Keratinocyte (primary cell): ENCODE results near the gene CEP63. TPM values are rescaled to one million over a fixed set of nuclear protein-coding genes. Genes with fewer than 3 reads are reported as not detected.

Source experiments
- DNase-seq: peaks from one replicate; pipeline ENCODE4 v3.0.0-alpha.2; 2011; ENCODE audit warnings: low read depth, missing footprints, low spot score
- FAIRE-seq: peaks from 2 replicates; lab custom pipeline; 2011; peaks lifted over from hg19 to GRCh38; lab: Jason Lieb, UNC
- H2AFZ ChIP-seq: 2 replicates; pipeline ENCODE4 v1.6.0; 2012; ENCODE audit warnings: low read length, control low read depth, inconsistent platforms; ENCODE audit not compliant: control insufficient read depth
- H3K27ac ChIP-seq: 2 replicates; pipeline ENCODE4 v1.5.1; 2011; ENCODE audit warnings: low read length; ENCODE audit not compliant: control insufficient read depth, insufficient read depth
- H3K27me3 ChIP-seq: 3 replicates; pipeline ENCODE4 v1.6.0; 2011; ENCODE audit warnings: low read length; ENCODE audit not compliant: control insufficient read depth, insufficient read depth; ENCODE audit errors: extremely low read depth
- H3K36me3 ChIP-seq, 2 experiments: 2 replicates in 1 of 2; 3 replicates in 1 of 2; pipeline ENCODE4 v1.5.1; 2011; ENCODE audit warnings: low read length in 2 of 2, mild to moderate bottlenecking in 1 of 2; ENCODE audit not compliant: control insufficient read depth in 2 of 2, insufficient read depth in 2 of 2; ENCODE audit errors: extremely low read depth in 1 of 2
- H3K4me1 ChIP-seq: 3 replicates; pipeline ENCODE4 v1.5.1; 2011; ENCODE audit warnings: low read length; ENCODE audit not compliant: control insufficient read depth, insufficient read depth; ENCODE audit errors: extremely low read depth
- H3K4me2 ChIP-seq: 3 replicates; pipeline ENCODE4 v1.6.0; 2011; ENCODE audit warnings: low read depth, low read length; ENCODE audit not compliant: control insufficient read depth, insufficient read depth; ENCODE audit errors: extremely low read depth
- H3K4me3 ChIP-seq, 3 experiments: fragments of 200-600 bp in 1 of 3; sonication (generic) in 1 of 3; 2 replicates in 2 of 3; 3 replicates in 1 of 3; pipeline ENCODE4 v1.5.1; 2011 to 2016; ENCODE audit warnings: low read length in 3 of 3, mild to moderate bottlenecking in 3 of 3, control low read depth in 2 of 3, inconsistent platforms in 1 of 3, low read depth in 1 of 3, mixed read lengths in 1 of 3, mixed run types in 1 of 3, moderate library complexity in 1 of 3; ENCODE audit not compliant: control insufficient read depth in 2 of 3, insufficient read depth in 2 of 3; ENCODE audit errors: extremely low read depth in 1 of 3
- H3K79me2 ChIP-seq: 2 replicates; pipeline ENCODE4 v1.6.0; 2012; ENCODE audit warnings: low read length; ENCODE audit not compliant: control insufficient read depth, insufficient read depth
- H3K9ac ChIP-seq: 3 replicates; pipeline ENCODE4 v1.6.0; 2011; ENCODE audit warnings: low read length; ENCODE audit not compliant: control insufficient read depth, insufficient read depth; ENCODE audit errors: extremely low read depth
- H3K9me1 ChIP-seq: 3 replicates; pipeline ENCODE4 v1.6.0; 2011; ENCODE audit warnings: low read length; ENCODE audit not compliant: control insufficient read depth, insufficient read depth; ENCODE audit errors: extremely low read depth
- H3K9me3 ChIP-seq: 2 replicates; pipeline ENCODE4 v1.5.1; 2012; ENCODE audit warnings: low read depth, low read length; ENCODE audit not compliant: control insufficient read depth
- H4K20me1 ChIP-seq: 3 replicates; pipeline ENCODE4 v1.6.0; 2011; ENCODE audit warnings: low read length; ENCODE audit not compliant: control insufficient read depth, insufficient read depth; ENCODE audit errors: extremely low read depth
- EZH2 ChIP-seq: IDR thresholded peaks from one replicate; pipeline ENCODE4 v1.6.1; 2012; ENCODE audit warnings: inconsistent platforms, mild to moderate bottlenecking, low read length, moderate library complexity
- dilution Hi-C: fragments of 300-500 bp; cut with MboI; formaldehyde crosslinking; loops from one replicate; pipeline ENCODE4 v1.7.0; 2020; ENCODE audit warnings: low sequenced_read_pairs; ENCODE audit not compliant: extremely low pct_ligation_motif_present
- polyA plus RNA-seq, 5 experiments: library from polyadenylated mRNA; depleted of rRNA in 3 of 5; stranded (reverse) in 3 of 5; stranded (forward) in 1 of 5; unstranded in 1 of 5; fragments of >200 nt; gene quantifications; 1 replicate in 1 of 5; 2 replicates in 3 of 5; 3 replicates in 1 of 5; pipeline versions ENCODE4 v1.2.1 to v1.2.3, GENCODE V29; 2011 to 2012; ENCODE audit warnings: missing spikeins in 2 of 5, low read depth in 1 of 5, low replicate concordance in 1 of 5
- TF ChIP-seq, protein P1 (sequence below), 3 experiments: IDR thresholded peaks in 1 of 3; conservative IDR thresholded peaks in 1 of 3; optimal IDR thresholded peaks in 1 of 3; 2 replicates in 2 of 3; 3 replicates in 1 of 3; pipeline versions ENCODE3 to v1.5.1; 2011; ENCODE audit warnings: low read length in 3 of 3, mild to moderate bottlenecking in 3 of 3, moderate library complexity in 2 of 3, control low read depth in 1 of 3, inconsistent platforms in 1 of 3; ENCODE audit not compliant: insufficient read depth in 2 of 3; ENCODE audit errors: extremely low read depth in 1 of 3

CEP63 gene
- polyA plus RNA-seq, 1 donor (not counting 4 experiments of a cell fraction or from before 2014, with no cell fraction given): 10.1 TPM

DNA sequence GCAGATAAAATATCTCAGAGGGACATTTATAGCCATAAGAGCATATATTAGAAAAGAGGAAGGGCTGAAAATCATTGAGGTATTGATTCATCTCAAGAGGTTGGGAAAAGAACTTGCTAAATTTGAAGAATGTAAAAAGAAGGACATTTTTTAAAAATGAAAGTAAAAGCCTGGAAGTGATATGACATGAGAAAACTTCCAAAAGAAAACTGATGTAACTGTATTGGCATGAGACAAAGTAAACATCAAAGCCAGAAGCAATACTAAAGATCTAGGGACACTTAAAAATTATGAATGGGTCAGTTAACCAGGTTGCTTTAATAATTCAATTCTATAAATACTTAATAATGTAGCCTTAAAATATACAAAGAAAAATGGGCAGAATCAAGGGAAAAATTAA, 31.9 kb downstream of the CEP63 start:
- no peak overlapping the region for H3K9ac ChIP-seq
- no peak overlapping the region for H3K4me2 ChIP-seq
- H3K9me1 ChIP-seq: no peaks in the 10 kb centered on the region
- H3K27ac ChIP-seq: no peak overlapping the region
- no peaks in the 10 kb centered on the region for H3K36me3 ChIP-seq
- no peaks in the 10 kb centered on the region for H3K4me1 ChIP-seq
- no peaks in the 10 kb centered on the region for H3K9me3 ChIP-seq
- no peaks in the 10 kb centered on the region for H3K27me3 ChIP-seq
- no peaks in the 10 kb centered on the region for H4K20me1 ChIP-seq
- no peak overlapping the region for H2AFZ ChIP-seq
- FAIRE-seq (no peak), DNase-seq (no peak)
- H3K4me3 ChIP-seq: no peak overlapping the region
- no peak for TF ChIP-seq EZH2
- TF ChIP-seq, protein P1, sequence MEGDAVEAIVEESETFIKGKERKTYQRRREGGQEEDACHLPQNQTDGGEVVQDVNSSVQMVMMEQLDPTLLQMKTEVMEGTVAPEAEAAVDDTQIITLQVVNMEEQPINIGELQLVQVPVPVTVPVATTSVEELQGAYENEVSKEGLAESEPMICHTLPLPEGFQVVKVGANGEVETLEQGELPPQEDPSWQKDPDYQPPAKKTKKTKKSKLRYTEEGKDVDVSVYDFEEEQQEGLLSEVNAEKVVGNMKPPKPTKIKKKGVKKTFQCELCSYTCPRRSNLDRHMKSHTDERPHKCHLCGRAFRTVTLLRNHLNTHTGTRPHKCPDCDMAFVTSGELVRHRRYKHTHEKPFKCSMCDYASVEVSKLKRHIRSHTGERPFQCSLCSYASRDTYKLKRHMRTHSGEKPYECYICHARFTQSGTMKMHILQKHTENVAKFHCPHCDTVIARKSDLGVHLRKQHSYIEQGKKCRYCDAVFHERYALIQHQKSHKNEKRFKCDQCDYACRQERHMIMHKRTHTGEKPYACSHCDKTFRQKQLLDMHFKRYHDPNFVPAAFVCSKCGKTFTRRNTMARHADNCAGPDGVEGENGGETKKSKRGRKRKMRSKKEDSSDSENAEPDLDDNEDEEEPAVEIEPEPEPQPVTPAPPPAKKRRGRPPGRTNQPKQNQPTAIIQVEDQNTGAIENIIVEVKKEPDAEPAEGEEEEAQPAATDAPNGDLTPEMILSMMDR (optimal IDR thresholded peaks at IDR 0.05 in 1 of 3, IDR thresholded peaks at IDR 0.05 in 1 of 3, conservative IDR thresholded peaks at IDR 0.05 in 1 of 3; ENCODE audit: extremely low read depth in 1 of 3, insufficient read depth in 2 of 3, low read length in 3 of 3): no peak
- no peaks in the 10 kb centered on the region for H3K79me2 ChIP-seq
- dilution Hi-C loops: no loop called here

DNA sequence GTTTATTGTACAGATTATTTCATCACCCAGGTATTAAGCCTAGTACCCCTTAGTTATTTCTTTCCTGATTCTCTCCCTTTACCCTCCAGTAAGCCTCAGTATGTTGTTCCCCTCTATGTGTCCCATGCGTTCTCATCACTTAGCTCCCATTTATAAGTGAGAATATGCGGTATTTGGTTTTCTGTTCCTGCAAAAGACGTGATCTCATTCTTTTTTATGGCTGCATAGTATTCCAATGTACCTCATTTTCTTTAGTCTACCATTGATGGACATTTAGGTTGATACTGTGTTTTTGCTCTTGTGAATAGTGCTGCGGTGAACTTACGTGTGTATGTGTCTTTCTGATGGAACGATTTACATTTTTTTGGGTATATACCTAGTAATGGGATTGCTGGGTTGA, 36.7 kb downstream of the CEP63 start:
- FAIRE-seq: no peak
- Histone ChIP-seq H3K36me3 (no peaks in the 10 kb centered on the region), H3K9ac (no peak overlapping the region), H3K9me1 (no peaks in the 10 kb centered on the region), H3K27ac (no peak overlapping the region), H3K27me3 (no peaks in the 10 kb centered on the region), H3K9me3 (no peaks in the 10 kb centered on the region), H3K4me1 (no peaks in the 10 kb centered on the region), H3K4me3 (no peak overlapping the region), H3K79me2 (peaks cover 6% of the 10 kb centered on the region), H2AFZ (no peak overlapping the region), H4K20me1 (no peaks in the 10 kb centered on the region), H3K4me2 (no peak overlapping the region)
- DNase-seq: no peak
- dilution Hi-C loops: no loop called here
- TF ChIP-seq, protein P1 (optimal IDR thresholded peaks at IDR 0.05 in 1 of 3, IDR thresholded peaks at IDR 0.05 in 1 of 3, conservative IDR thresholded peaks at IDR 0.05 in 1 of 3; ENCODE audit: extremely low read depth in 1 of 3, insufficient read depth in 2 of 3, low read length in 3 of 3): no peak
- no peak for TF ChIP-seq EZH2
